Thyroid gland (tissue), 4 donors: ENCODE results near the gene PDZD2.

Experiments
- POLR2A ChIP-seq, 2 donors: fragments of 450-650 bp; IDR thresholded peaks; one replicate each; pipeline ENCODE4 v1.6.1; 2017; ENCODE audit warnings: antibody characterized with exemption in 2 of 2, mild to moderate bottlenecking in 2 of 2, moderate library complexity in 1 of 2
- TF ChIP-seq, protein P1 (sequence below), 6 experiments: fragments of 200-600 bp in 3 of 6; fragments of 450-650 bp in 3 of 6; sonication (generic) in 3 of 6; IDR thresholded peaks; one replicate each; pipeline ENCODE4 v1.5.1; 2016 to 2019; ENCODE audit warnings: antibody characterized with exemption in 6 of 6, mild to moderate bottlenecking in 2 of 6, inconsistent platforms in 1 of 6, moderate library complexity in 1 of 6

DNA sequence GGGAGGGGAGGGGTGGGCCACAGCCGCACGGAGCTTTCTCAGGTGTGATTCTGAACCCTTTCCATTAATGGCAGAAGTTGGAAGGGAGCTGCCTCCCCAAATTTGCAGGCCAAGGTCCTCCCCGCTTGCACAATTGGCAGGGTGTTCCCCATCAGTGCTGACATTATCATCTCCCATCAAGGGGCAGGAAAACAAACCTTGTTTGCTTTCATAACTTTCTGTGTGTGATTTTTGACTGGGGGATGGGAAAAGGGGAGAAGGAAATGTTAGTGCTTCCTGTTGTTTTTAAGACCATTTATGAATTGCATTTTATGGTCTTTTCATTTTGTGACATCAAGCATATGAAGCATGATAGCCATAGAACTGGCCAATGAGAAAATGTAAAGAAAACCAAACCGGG lies 292.9 kb downstream of the PDZD2 start:
- no peak for TF ChIP-seq POLR2A (IDR thresholded peaks at IDR 0.05)
- TF ChIP-seq, protein P1, sequence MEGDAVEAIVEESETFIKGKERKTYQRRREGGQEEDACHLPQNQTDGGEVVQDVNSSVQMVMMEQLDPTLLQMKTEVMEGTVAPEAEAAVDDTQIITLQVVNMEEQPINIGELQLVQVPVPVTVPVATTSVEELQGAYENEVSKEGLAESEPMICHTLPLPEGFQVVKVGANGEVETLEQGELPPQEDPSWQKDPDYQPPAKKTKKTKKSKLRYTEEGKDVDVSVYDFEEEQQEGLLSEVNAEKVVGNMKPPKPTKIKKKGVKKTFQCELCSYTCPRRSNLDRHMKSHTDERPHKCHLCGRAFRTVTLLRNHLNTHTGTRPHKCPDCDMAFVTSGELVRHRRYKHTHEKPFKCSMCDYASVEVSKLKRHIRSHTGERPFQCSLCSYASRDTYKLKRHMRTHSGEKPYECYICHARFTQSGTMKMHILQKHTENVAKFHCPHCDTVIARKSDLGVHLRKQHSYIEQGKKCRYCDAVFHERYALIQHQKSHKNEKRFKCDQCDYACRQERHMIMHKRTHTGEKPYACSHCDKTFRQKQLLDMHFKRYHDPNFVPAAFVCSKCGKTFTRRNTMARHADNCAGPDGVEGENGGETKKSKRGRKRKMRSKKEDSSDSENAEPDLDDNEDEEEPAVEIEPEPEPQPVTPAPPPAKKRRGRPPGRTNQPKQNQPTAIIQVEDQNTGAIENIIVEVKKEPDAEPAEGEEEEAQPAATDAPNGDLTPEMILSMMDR (IDR thresholded peaks at IDR 0.05): no peak
